COLO668 (cell line): ENCODE measurements around the gene CCNB1IP1.
"Not testable (repeated sequence)": the region's sequence is repeated elsewhere in the genome, so short reads cannot be mapped to it uniquely, and the experiment has no call there.

Experiments used
- DNase-seq: peaks from one replicate; lab custom pipeline; 2025; ENCODE audit not compliant: unreplicated experiment; lab: John Stamatoyannopoulos, UW

Gene CCNB1IP1

GRCh38 chr14:20333494-20333841 lies 389 bp upstream of the CCNB1IP1 start:
- DNase-seq = no peak

GRCh38 chr14:20332431-20332787 lies 670 bp downstream of the CCNB1IP1 start:
- peak; percentile 34 for DNase-seq

GRCh38 chr14:20331053-20331613 lies 1.9 kb downstream of the CCNB1IP1 start:
- DNase-seq = no peak

GRCh38 chr14:20329355-20329754 lies 3.7 kb downstream of the CCNB1IP1 start:
- DNase-seq = no peak

- DNase-seq = no peak
These were observed 4.4 kb downstream of the CCNB1IP1 start for GRCh38 chr14:20328705-20329104.

- DNase-seq = peak; percentile 14
These were observed 5.8 kb downstream of the CCNB1IP1 start for GRCh38 chr14:20327005-20327869.

GRCh38 chr14:20317720-20318119 lies 15.4 kb downstream of the CCNB1IP1 start:
- no peak for DNase-seq

- no peak for DNase-seq
These were observed 19.1 kb downstream of the CCNB1IP1 start for GRCh38 chr14:20314026-20314425.

GRCh38 chr14:20306079-20306423 lies 27.0 kb downstream of the CCNB1IP1 start:
- no peak for DNase-seq

GRCh38 chr14:20305265-20306078 lies 27.6 kb downstream of the CCNB1IP1 start, which contains the start of gene TTC5:
TTC5 (minus strand) TSS chr14:20305951; CDS start chr14:20305937, 14 bp downstream.
- DNase-seq = peak; percentile 90

GRCh38 chr14:20302042-20302755 lies 30.9 kb downstream of the CCNB1IP1 start:
- DNase-seq = no peak

- DNase-seq = no peak
These were observed 38.0 kb downstream of the CCNB1IP1 start for GRCh38 chr14:20295067-20295466.

- no peak for DNase-seq
These were observed 38.4 kb downstream of the CCNB1IP1 start for GRCh38 chr14:20294636-20295035.

- not testable (repeated sequence) for DNase-seq
These were observed 51.1 kb downstream of the CCNB1IP1 start for GRCh38 chr14:20281998-20282397.

GRCh38 chr14:20280265-20280664 lies 52.8 kb downstream of the CCNB1IP1 start:
- DNase-seq = peak; percentile 32

- DNase-seq = peak; percentile 62
These were observed 54.7 kb downstream of the CCNB1IP1 start for GRCh38 chr14:20278414-20278813.

GRCh38 chr14:20277409-20277808 lies 55.7 kb downstream of the CCNB1IP1 start:
- DNase-seq = no peak

- no peak for DNase-seq
These were observed 59.0 kb downstream of the CCNB1IP1 start for GRCh38 chr14:20274062-20274461.

GRCh38 chr14:20264361-20264760 lies 68.7 kb downstream of the CCNB1IP1 start:
- not testable (repeated sequence) for DNase-seq

GRCh38 chr14:20262642-20263128 lies 70.4 kb downstream of the CCNB1IP1 start:
- DNase-seq = no peak
